Trophoblast cell (in vitro differentiated cells and primary cell): ENCODE measurements around the gene LYSMD4.
"Not testable (repeated sequence)": the region's sequence is repeated elsewhere in the genome, so short reads cannot be mapped to it uniquely, and the experiment has no call there.

Experiments used
- DNase-seq, 2 donors: peaks; one replicate each; pipeline ENCODE4 v3.0.0-alpha.2; 2016
- H2AFZ ChIP-seq: 2 replicates; pipeline ENCODE4 v1.6.1; 2013; ENCODE audit warnings: low read length, moderate library complexity, mild to moderate bottlenecking; ENCODE audit not compliant: insufficient read depth, poor library complexity
- H2AK5ac ChIP-seq: 2 replicates; pipeline ENCODE4 v1.6.1; 2013; ENCODE audit warnings: mild to moderate bottlenecking, low read length
- H2BK120ac ChIP-seq: 2 replicates; pipeline ENCODE4 v1.6.1; 2013; ENCODE audit warnings: low read length, mild to moderate bottlenecking, moderate library complexity; ENCODE audit not compliant: insufficient read depth, poor library complexity
- H2BK12ac ChIP-seq: 2 replicates; pipeline ENCODE4 v1.6.1; 2013; ENCODE audit warnings: mild to moderate bottlenecking, low read length, moderate library complexity
- H2BK5ac ChIP-seq: 2 replicates; pipeline ENCODE4 v1.6.1; 2013; ENCODE audit warnings: low read length, low read depth, moderate library complexity, mild to moderate bottlenecking; ENCODE audit not compliant: poor library complexity
- H3K14ac ChIP-seq: 2 replicates; pipeline ENCODE4 v1.6.1; 2013; ENCODE audit warnings: mild to moderate bottlenecking, low read length
- H3K18ac ChIP-seq: 2 replicates; pipeline ENCODE4 v1.6.1; 2013; ENCODE audit warnings: mild to moderate bottlenecking, low read length
- H3K23ac ChIP-seq: 2 replicates; pipeline ENCODE4 v1.6.1; 2013; ENCODE audit warnings: low read length
- H3K27ac ChIP-seq: 2 replicates; pipeline ENCODE4 v1.5.1; 2013; ENCODE audit warnings: low read depth, mild to moderate bottlenecking, inconsistent platforms, low read length, moderate library complexity
- H3K27me3 ChIP-seq: 2 replicates; pipeline ENCODE4 v1.6.1; 2013; ENCODE audit warnings: inconsistent platforms, mild to moderate bottlenecking, low read length, moderate library complexity; ENCODE audit not compliant: insufficient read depth
- H3K36me3 ChIP-seq, 2 experiments: 1 replicate in 1 of 2; 2 replicates in 1 of 2; pipeline ENCODE4 v1.6.1; 2013; ENCODE audit warnings: low read length in 2 of 2, mild to moderate bottlenecking in 2 of 2, moderate library complexity in 1 of 2; ENCODE audit not compliant: insufficient read depth in 2 of 2, control insufficient read depth in 1 of 2
- H3K4ac ChIP-seq: 2 replicates; pipeline ENCODE4 v1.6.1; 2013; ENCODE audit warnings: low read depth, mild to moderate bottlenecking, low read length, moderate library complexity
- H3K4me1 ChIP-seq, 2 experiments: 1 replicate in 1 of 2; 2 replicates in 1 of 2; pipeline ENCODE4 v1.6.1; 2013; ENCODE audit warnings: low read length in 2 of 2, mild to moderate bottlenecking in 2 of 2, moderate library complexity in 1 of 2; ENCODE audit not compliant: insufficient read depth in 2 of 2, control insufficient read depth in 1 of 2
- H3K4me2 ChIP-seq: 2 replicates; pipeline ENCODE4 v1.6.1; 2013; ENCODE audit warnings: inconsistent platforms, mild to moderate bottlenecking, low read length, moderate library complexity
- H3K4me3 ChIP-seq: 2 replicates; pipeline ENCODE4 v1.5.1; 2013; ENCODE audit warnings: mild to moderate bottlenecking, low read depth, low read length, inconsistent platforms
- H3K79me1 ChIP-seq: one replicate; pipeline ENCODE4 v1.6.1; 2013; ENCODE audit warnings: low read length
- H3K79me2 ChIP-seq: 2 replicates; pipeline ENCODE4 v1.6.1; 2013; ENCODE audit warnings: low read length, mild to moderate bottlenecking; ENCODE audit not compliant: control insufficient read depth, insufficient read depth, poor library complexity
- H3K9ac ChIP-seq: 2 replicates; pipeline ENCODE4 v1.6.1; 2013; ENCODE audit warnings: mild to moderate bottlenecking, low read length
- H3K9me3 ChIP-seq: 2 replicates; pipeline ENCODE4 v1.6.1; 2013; ENCODE audit warnings: low read depth, mild to moderate bottlenecking, control low read depth, inconsistent platforms, low read length; ENCODE audit not compliant: insufficient read depth
- H4K12ac ChIP-seq: 2 replicates; pipeline ENCODE4 v1.6.1; 2013; ENCODE audit warnings: low read depth, mild to moderate bottlenecking, low read length, moderate library complexity
- H4K8ac ChIP-seq: 2 replicates; pipeline ENCODE4 v1.6.1; 2013; ENCODE audit warnings: low read depth, mild to moderate bottlenecking, low read length, moderate library complexity
- H4K91ac ChIP-seq: one replicate; pipeline ENCODE4 v1.6.1; 2013; ENCODE audit warnings: low read depth, mild to moderate bottlenecking, low read length, moderate library complexity
- WGBS: extraction: QIAGEN DNeasy Blood & Tissue Kit; methylation state at CpG from one replicate; pipeline ENCODE4 v1.1.7; 2013; ENCODE audit warnings: missing lambda C conversion rate; ENCODE audit not compliant: insufficient read length, insufficient coverage; ENCODE audit errors: extremely low coverage; 5-methylcytosine and 5-hydroxymethylcytosine counted together

The LYSMD4 gene

GRCh38 chr15:99735868-99736267 lies 2.6 kb upstream of the LYSMD4 start:
- no peak overlapping the region for H3K4ac ChIP-seq

GRCh38 chr15:99734575-99734974 lies 1.3 kb upstream of the LYSMD4 start:
- Histone ChIP-seq H3K27me3 (no peaks in the 10 kb centered on the region), H4K91ac (no peak overlapping the region), H2AK5ac (no peak overlapping the region), H3K4me2 (no peak overlapping the region), H3K14ac (no peak overlapping the region), H3K4me1 (peaks cover 4 to 8% of the 10 kb centered on the region in 2 experiments), H3K9me3 (no peaks in the 10 kb centered on the region), H2AFZ (no peak overlapping the region), H2BK120ac (no peak overlapping the region), H3K79me1 (peaks cover 8% of the 10 kb centered on the region), H4K12ac (no peak overlapping the region), H3K23ac (no peak overlapping the region), H4K8ac (no peak overlapping the region), H3K4me3 (no peak overlapping the region), H3K18ac (no peak overlapping the region), H3K27ac (no peak overlapping the region), H3K79me2 (peaks cover 4% of the 10 kb centered on the region), H2BK12ac (no peak overlapping the region), H3K36me3 (no peaks in the 10 kb centered on the region), H3K4ac (no peak overlapping the region), H2BK5ac (no peak overlapping the region), H3K9ac (no peak overlapping the region)
- no CpG with 5 or more reads among the region's 1 CpG for WGBS
- DNase-seq, result no peak

More at GRCh38 chr15:99735868-99736267, 2.6 kb upstream of the LYSMD4 start:
- no peak overlapping the region for H3K4me2 ChIP-seq
- H2BK12ac ChIP-seq, result no peak overlapping the region
- no peak overlapping the region for H3K14ac ChIP-seq
- no peaks in the 10 kb centered on the region for H3K9me3 ChIP-seq
- H4K91ac ChIP-seq, result no peak overlapping the region
- H3K23ac ChIP-seq, result no peak overlapping the region
- no peak overlapping the region for H3K27ac ChIP-seq
- H2BK5ac ChIP-seq, result no peak overlapping the region
- no peak overlapping the region for H2BK120ac ChIP-seq
- peaks cover 4% of the 10 kb centered on the region for H3K79me2 ChIP-seq
- no peaks in the 10 kb centered on the region for H3K36me3 ChIP-seq
- H3K9ac ChIP-seq, result no peak overlapping the region
- peaks cover 8% of the 10 kb centered on the region for H3K79me1 ChIP-seq
- DNase-seq, result no peak
- H3K18ac ChIP-seq, result no peak overlapping the region
- no peak overlapping the region for H3K4me3 ChIP-seq
- no peak overlapping the region for H4K8ac ChIP-seq
- H2AFZ ChIP-seq, result no peak overlapping the region
- peaks cover 4 to 8% of the 10 kb centered on the region in 2 experiments for H3K4me1 ChIP-seq
- H4K12ac ChIP-seq, result no peak overlapping the region
- no peak overlapping the region for H2AK5ac ChIP-seq
- no CpG with 5 or more reads among the region's 4 CpGs for WGBS
- H3K27me3 ChIP-seq, result no peaks in the 10 kb centered on the region

GRCh38 chr15:99734040-99734291 lies 729 bp upstream of the LYSMD4 start:
- H3K23ac ChIP-seq, H3K4me2 ChIP-seq, H2BK12ac ChIP-seq, H3K18ac ChIP-seq, H3K4ac ChIP-seq, DNase-seq, H2BK5ac ChIP-seq, H3K14ac ChIP-seq, H3K36me3 ChIP-seq, H3K79me2 ChIP-seq, H3K9ac ChIP-seq, H3K9me3 ChIP-seq, H3K4me1 ChIP-seq, H2AFZ ChIP-seq, H3K79me1 ChIP-seq, H3K27ac ChIP-seq, H3K4me3 ChIP-seq, H2BK120ac ChIP-seq, H2AK5ac ChIP-seq, H4K91ac ChIP-seq, H3K27me3 ChIP-seq: not testable (repeated sequence)
- Histone ChIP-seq H4K8ac (peak overlapping the region; percentile 98), H4K12ac (peak overlapping the region; percentile 49)
- WGBS, result no CpG with 5 or more reads among the region's 13 CpGs

DNA sequence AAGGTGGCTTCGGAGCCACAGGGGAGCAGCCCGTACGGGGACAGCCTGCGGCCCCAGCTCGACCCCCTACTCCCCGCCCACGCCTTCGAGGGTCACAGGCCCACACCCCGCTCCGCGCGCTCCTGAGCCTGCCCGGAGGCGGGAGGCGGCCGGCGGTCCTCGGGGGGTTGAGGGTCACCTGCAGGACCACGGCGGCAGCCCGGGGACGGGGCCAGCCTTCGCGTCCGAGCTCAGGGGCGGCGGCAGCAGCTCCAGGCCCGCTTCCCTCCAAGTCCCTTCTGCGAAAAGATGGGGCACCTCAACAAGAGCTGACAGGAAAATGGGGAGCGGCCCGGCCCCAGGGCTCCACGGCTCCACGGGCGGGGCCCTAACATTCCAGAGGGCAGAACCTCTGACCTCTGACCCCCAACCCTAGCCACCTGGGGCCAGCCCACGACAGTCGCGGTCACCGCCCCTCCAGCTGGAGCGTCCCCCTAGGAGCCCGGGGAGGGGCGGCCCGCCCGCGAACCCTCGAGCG lies 428 bp downstream of the LYSMD4 start:
- no CpG with 5 or more reads among the region's 46 CpGs for WGBS
- Histone ChIP-seq H4K12ac (peak overlapping the region; percentile 9), H3K27me3 (no peaks in the 10 kb centered on the region), H3K9me3 (peaks cover under 1% of the 10 kb centered on the region), H2BK12ac (no peak overlapping the region), H3K36me3 (peaks cover 6 to 9% of the 10 kb centered on the region in 2 experiments), H3K9ac (peak overlapping the region; percentile 46), H3K27ac (no peak overlapping the region), H4K8ac (peak overlapping the region; percentile 34), H4K91ac (peak overlapping the region; percentile 45), H3K18ac (peak overlapping the region; percentile 6), H3K79me2 (peaks cover 4% of the 10 kb centered on the region), H3K14ac (peak overlapping the region; percentile 16), H3K4me2 (peak overlapping the region; percentile 92), H3K4me3 (peak overlapping the region; percentile 87), H3K4me1 (peaks cover 4 to 8% of the 10 kb centered on the region in 2 experiments), H2BK120ac (peak overlapping the region; percentile 5), H3K23ac (no peak overlapping the region), H3K4ac (no peak overlapping the region), H2AK5ac (no peak overlapping the region), H2BK5ac (no peak overlapping the region), H2AFZ (peak overlapping the region; percentile 12), H3K79me1 (peaks cover 8% of the 10 kb centered on the region)
- DNase-seq, result no peak
